DOHH2 (cell line): Measurements from ENCODE around the gene REC8.

Experiments used
- H3F3A ChIP-seq: fragments of 200-600 bp; sonication (generic), shearing (Covaris generic); 2 replicates; pipeline ENCODE4 v1.6.0; 2016; ENCODE audit warnings: antibody characterized with exemption, mild to moderate bottlenecking; ENCODE audit not compliant: control insufficient read depth, insufficient read depth
- H3K27ac ChIP-seq: fragments of 200-600 bp; sonication (generic); 2 replicates; pipeline ENCODE4 v1.5.1; 2014; ENCODE audit warnings: low read depth, mild to moderate bottlenecking, low read length, moderate library complexity
- H3K27me3 ChIP-seq: fragments of 200-600 bp; sonication (generic); 2 replicates; pipeline ENCODE4 v1.6.1; 2014; ENCODE audit warnings: mild to moderate bottlenecking, low read length, mixed read lengths; ENCODE audit not compliant: control insufficient read depth
- H3K36me3 ChIP-seq: fragments of 200-600 bp; sonication (generic); 2 replicates; pipeline ENCODE4 v1.6.1; 2014; ENCODE audit warnings: mild to moderate bottlenecking, low read length, moderate library complexity, mixed read lengths; ENCODE audit not compliant: control insufficient read depth
- H3K4me1 ChIP-seq: fragments of 200-600 bp; sonication (generic); 2 replicates; pipeline ENCODE4 v1.6.1; 2014; ENCODE audit warnings: mild to moderate bottlenecking, low read length, mixed read lengths; ENCODE audit not compliant: control insufficient read depth
- H3K4me2 ChIP-seq: fragments of 200-600 bp; sonication (generic); 2 replicates; pipeline ENCODE4 v1.6.0; 2014; ENCODE audit warnings: mild to moderate bottlenecking, low read length, moderate library complexity
- H3K4me3 ChIP-seq: fragments of 200-600 bp; sonication (generic); 2 replicates; pipeline ENCODE4 v1.5.1; 2014; ENCODE audit warnings: mild to moderate bottlenecking, low read length, mixed read lengths
- H3K79me2 ChIP-seq: fragments of 200-600 bp; sonication (generic); 2 replicates; pipeline ENCODE4 v1.6.1; 2014; ENCODE audit warnings: mild to moderate bottlenecking, low read length, mixed read lengths; ENCODE audit not compliant: control insufficient read depth
- H3K9me2 ChIP-seq: fragments of 200-600 bp; sonication (generic); replicated peaks from 2 replicates; pipeline ENCODE4 v1.6.1; 2014; ENCODE audit warnings: mild to moderate bottlenecking, low read length, mixed read lengths; ENCODE audit not compliant: control insufficient read depth
- H3K9me3 ChIP-seq: fragments of 200-600 bp; sonication (generic); 2 replicates; pipeline ENCODE4 v1.6.1; 2014; ENCODE audit warnings: antibody characterized with exemption, low read length, mixed read lengths; ENCODE audit not compliant: control insufficient read depth, insufficient read depth
- H4K20me1 ChIP-seq: fragments of 200-600 bp; sonication (generic); 2 replicates; pipeline ENCODE4 v1.6.0; 2014; ENCODE audit warnings: low read depth, mild to moderate bottlenecking, antibody characterized with exemption, low read length, moderate library complexity; ENCODE audit not compliant: control insufficient read depth, insufficient read depth
- CTCF ChIP-seq: fragments of 200-600 bp; sonication (generic); IDR thresholded peaks from one replicate; pipeline ENCODE4 v1.5.1; 2014; ENCODE audit warnings: antibody characterized with exemption, mild to moderate bottlenecking, low read depth, low read length; ENCODE audit not compliant: poor library complexity, severe bottlenecking
- EZH2phosphoT487 ChIP-seq: fragments of 200-600 bp; sonication (generic); IDR thresholded peaks from 2 replicates; pipeline ENCODE4 v1.6.1; 2017; ENCODE audit warnings: borderline replicate concordance, mild to moderate bottlenecking, antibody characterized with exemption, low read length, moderate library complexity, mixed read lengths

The REC8 gene

GRCh38 chr14:24226473-24226872, 54.6 kb downstream of the REC8 start:
- Histone ChIP-seq H3K4me3 (no peak overlapping the region), H3K36me3 (peaks cover 31% of the 10 kb centered on the region), H3K9me3 (no peaks in the 10 kb centered on the region), H3K27ac (no peak overlapping the region), H3K9me2 (no peaks in the 10 kb centered on the region), H3K4me1 (peaks cover 8% of the 10 kb centered on the region), H4K20me1 (peaks cover 7% of the 10 kb centered on the region), H3F3A (peaks cover 8% of the 10 kb centered on the region; the same call in 1 of the 2 replicates), H3K4me2 (no peak overlapping the region), H3K79me2 (peaks cover 83% of the 10 kb centered on the region), H3K27me3 (no peaks in the 10 kb centered on the region)
- no peak for TF ChIP-seq CTCF
- TF ChIP-seq EZH2phosphoT487: no peak

- Histone ChIP-seq H3F3A (peaks cover 5% of the 10 kb centered on the region; the same call in 1 of the 2 replicates), H3K4me1 (peaks cover 17% of the 10 kb centered on the region), H3K9me3 (no peaks in the 10 kb centered on the region), H3K9me2 (no peaks in the 10 kb centered on the region), H3K27ac (no peak overlapping the region), H3K4me2 (no peak overlapping the region), H3K36me3 (peaks cover 39% of the 10 kb centered on the region), H4K20me1 (peaks cover 7% of the 10 kb centered on the region), H3K27me3 (no peaks in the 10 kb centered on the region), H3K79me2 (peaks cover 88% of the 10 kb centered on the region), H3K4me3 (no peak overlapping the region)
- TF ChIP-seq CTCF (no peak), EZH2phosphoT487 (no peak)
Observed at GRCh38 chr14:24228902-24229301, 57.0 kb downstream of the REC8 start.
